OCI-LY7 (cell line): Measurements from ENCODE around the gene NMRAL1. TPM values are rescaled to one million over a fixed set of nuclear protein-coding genes. Genes with fewer than 3 reads are reported as not detected.

Experiments
- BruUV-seq: library from RNA; stranded (reverse); fragments of 400-500 nt; replicated peaks from 2 replicates; lab custom pipeline; 2021; lab: Mats Ljungman, UMichigan
- CTCF ChIA-PET: fragments of 300-600 bp; sonication (Branson Sonifier 250); formaldehyde crosslinking; loops from one replicate; lab custom pipeline; 2022; ENCODE audit warnings: antibody characterized with exemption; ENCODE audit not compliant: unreplicated experiment; lab: Charles Lee
- POLR2A ChIA-PET: fragments of 300-600 bp; sonication (Branson Sonifier 250); formaldehyde crosslinking; loops from one replicate; lab custom pipeline; 2022; ENCODE audit warnings: antibody characterized with exemption; lab: Charles Lee
- DNase-seq: peaks from one replicate; pipeline ENCODE4 v3.0.0-alpha.2; 2015; ENCODE audit warnings: low spot score
- H2AFZ ChIP-seq: fragments of 200-600 bp; sonication (generic), shearing (Covaris generic); 2 replicates; pipeline ENCODE4 v1.6.1; 2014; ENCODE audit warnings: mild to moderate bottlenecking, antibody characterized with exemption, low read length, moderate library complexity
- H3K27ac ChIP-seq: fragments of 200-600 bp; sonication (generic); 2 replicates; pipeline ENCODE4 v1.5.1; 2014; ENCODE audit warnings: mixed run types, low read depth, mild to moderate bottlenecking, moderate library complexity, low read length, inconsistent platforms; ENCODE audit not compliant: poor library complexity, severe bottlenecking
- H3K36me3 ChIP-seq: fragments of 200-600 bp; sonication (generic); 2 replicates; pipeline ENCODE4 v1.6.1; 2014; ENCODE audit warnings: mild to moderate bottlenecking, antibody characterized with exemption, low read length, moderate library complexity, mixed read lengths; ENCODE audit not compliant: insufficient read depth
- H3K4me1 ChIP-seq: fragments of 200-600 bp; sonication (generic); 2 replicates; pipeline ENCODE4 v1.5.1; 2014; ENCODE audit warnings: mild to moderate bottlenecking, low read length; ENCODE audit not compliant: insufficient read depth, poor library complexity, severe bottlenecking
- H3K4me2 ChIP-seq: fragments of 200-600 bp; sonication (generic); 2 replicates; pipeline ENCODE4 v1.6.1; 2014; ENCODE audit warnings: mild to moderate bottlenecking, low read length
- H3K4me3 ChIP-seq: fragments of 200-600 bp; sonication (generic); 2 replicates; pipeline ENCODE4 v1.5.1; 2014; ENCODE audit warnings: mild to moderate bottlenecking, low read depth, low read length; ENCODE audit not compliant: poor library complexity, severe bottlenecking
- H3K79me2 ChIP-seq: fragments of 200-600 bp; sonication (generic); 2 replicates; pipeline ENCODE4 v1.6.1; 2016; ENCODE audit warnings: low read depth, mild to moderate bottlenecking, low read length, moderate library complexity, mixed read lengths; ENCODE audit not compliant: insufficient read depth
- H3K9me2 ChIP-seq: fragments of 200-600 bp; sonication (generic); 2 replicates; pipeline ENCODE4 v1.6.1; 2016; ENCODE audit warnings: mild to moderate bottlenecking, low read length, mixed read lengths; ENCODE audit not compliant: insufficient read depth
- H3K9me3 ChIP-seq: fragments of 200-600 bp; sonication (generic); 2 replicates; pipeline ENCODE4 v1.6.1; 2014; ENCODE audit warnings: mild to moderate bottlenecking, mixed run types, low read length, mixed read lengths
- H4K20me1 ChIP-seq: fragments of 200-600 bp; sonication (generic); 2 replicates; pipeline ENCODE4 v1.6.1; 2014; ENCODE audit warnings: mild to moderate bottlenecking, antibody characterized with exemption, low read length, moderate library complexity, mixed read lengths; ENCODE audit not compliant: insufficient read depth
- CTCF ChIP-seq: fragments of 200-600 bp; sonication (generic); conservative IDR thresholded peaks from 2 replicates; pipeline ENCODE4 v1.5.1; 2014; ENCODE audit warnings: mild to moderate bottlenecking, antibody characterized with exemption, low read length, moderate library complexity, mixed read lengths
- EZH2phosphoT487 ChIP-seq: fragments of 200-600 bp; sonication (generic); IDR thresholded peaks from 2 replicates; pipeline ENCODE4 v1.6.1; 2018; ENCODE audit warnings: low read depth, borderline replicate concordance, mild to moderate bottlenecking, mixed run types, antibody characterized with exemption, low read length, moderate library complexity, mixed read lengths
- intact Hi-C: fragments of 100-400 bp; cut with micrococcal nuclease; formaldehyde crosslinking; loops from one replicate; pipeline ENCODE4 v1.10.0; 2022; ENCODE audit not compliant: unreplicated experiment
- total RNA-seq, 2 experiments: library from RNA; depleted of rRNA in 1 of 2; stranded (reverse); fragments of >200 nt in 1 of 2; shearing (Covaris generic) in 1 of 2; gene quantifications; 2 replicates each; pipeline ENCODE4 v1.2.3, GENCODE V29; 2014 to 2022

Gene NMRAL1
- total RNA-seq, 2 experiments from 2014 or later, result 92.8 to 139 TPM

GRCh38 chr16:4475880-4476788 is 1.7 kb upstream of the NMRAL1 start, which contains the start of gene HMOX2:
Gene HMOX2, plus strand, starts transcription at chr16:4476398. Its CDS starts 29,127 bp downstream, at chr16:4505525.
- peak within 1 kb of the TSS; percentile 33; the same call in 1 of the 2 replicates for H2AFZ ChIP-seq
- H3K9me2 ChIP-seq, result no peaks in the 10 kb centered on the region
- BruUV-seq, result no TSS peak
- DNase-seq, result peak; percentile 96
- CTCF ChIA-PET, result interaction anchor here (0.5 to 0.6 kb wide), 3 partner anchors 30 to 203 kb away, joined by 3 to 7 read pairs (median 3); partner anchors contain the start of gene TFAP4
- peak within 1 kb of the TSS; percentile 78 for H3K27ac ChIP-seq
- H3K4me1 ChIP-seq, result peaks cover 34% of the 10 kb centered on the region
- H3K4me3 ChIP-seq, result peak within 1 kb of the TSS; percentile 97
- peaks cover 70% of the 10 kb centered on the region for H3K79me2 ChIP-seq
- no peaks in the 10 kb centered on the region for H4K20me1 ChIP-seq
- peak; percentile 62 for TF ChIP-seq CTCF
- no peak for TF ChIP-seq EZH2phosphoT487
- H3K4me2 ChIP-seq, result peak within 1 kb of the TSS; percentile 75
- POLR2A ChIA-PET, result interaction anchor here (0.9 to 1.1 kb wide), 2 partner anchors 17 to 74 kb away, joined by 3 to 6 read pairs; no protein-coding TSS in a partner anchor
- no peaks in the 10 kb centered on the region for H3K9me3 ChIP-seq
- intact Hi-C loops, result loop anchor here (2.0 to 5.0 kb wide), 2 partner anchors 59 to 169 kb away; partner anchors contain the start of gene CORO7
- peaks cover 6% of the 10 kb centered on the region for H3K36me3 ChIP-seq

DNA sequence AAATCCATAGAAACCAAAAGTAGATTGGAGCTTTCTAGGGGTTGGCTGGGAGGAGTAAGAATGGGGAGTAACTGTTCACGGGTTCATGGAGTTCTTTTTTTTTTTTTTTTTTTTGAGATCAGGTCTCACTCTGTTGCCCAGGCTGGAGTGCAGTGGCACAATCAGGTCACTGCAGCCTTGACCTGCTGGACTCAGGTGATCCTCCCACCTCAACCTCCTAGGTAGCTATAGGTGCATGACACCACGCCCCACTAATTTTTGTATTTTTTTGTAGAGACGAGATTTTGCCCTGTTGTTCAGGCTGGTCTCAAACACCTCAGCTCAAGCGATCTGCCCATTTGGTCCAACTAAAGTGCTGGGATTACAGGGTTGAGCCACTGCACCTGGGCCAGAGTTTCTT is 1.5 kb downstream of the NMRAL1 start:
- Histone ChIP-seq H3K9me3 (no peaks in the 10 kb centered on the region), H3K4me3 (peak overlapping the region; percentile 97), H2AFZ (no peak overlapping the region), H3K4me2 (peak overlapping the region; percentile 75), H3K9me2 (no peaks in the 10 kb centered on the region), H3K4me1 (peaks cover 29% of the 10 kb centered on the region), H3K27ac (peak overlapping the region; percentile 78), H4K20me1 (no peaks in the 10 kb centered on the region), H3K36me3 (peaks cover 19% of the 10 kb centered on the region), H3K79me2 (peaks cover 49% of the 10 kb centered on the region)
- ChIA-PET CTCF (interaction anchor here (0.6 kb wide), 1 partner anchor 295 kb away, joined by 3 read pairs; no protein-coding TSS in a partner anchor), POLR2A (interaction anchor here (0.7 to 0.8 kb wide), 3 partner anchors 15 to 1680 kb away, joined by 3 to 7 read pairs (median 4); no protein-coding TSS in a partner anchor)
- no TSS peak for BruUV-seq
- TF ChIP-seq CTCF (no peak), EZH2phosphoT487 (no peak)
- intact Hi-C loops, result no loop called here
- no peak for DNase-seq
